Measurements from ENCODE around the gene BAIAP2.

BAIAP2 gene

DNA sequence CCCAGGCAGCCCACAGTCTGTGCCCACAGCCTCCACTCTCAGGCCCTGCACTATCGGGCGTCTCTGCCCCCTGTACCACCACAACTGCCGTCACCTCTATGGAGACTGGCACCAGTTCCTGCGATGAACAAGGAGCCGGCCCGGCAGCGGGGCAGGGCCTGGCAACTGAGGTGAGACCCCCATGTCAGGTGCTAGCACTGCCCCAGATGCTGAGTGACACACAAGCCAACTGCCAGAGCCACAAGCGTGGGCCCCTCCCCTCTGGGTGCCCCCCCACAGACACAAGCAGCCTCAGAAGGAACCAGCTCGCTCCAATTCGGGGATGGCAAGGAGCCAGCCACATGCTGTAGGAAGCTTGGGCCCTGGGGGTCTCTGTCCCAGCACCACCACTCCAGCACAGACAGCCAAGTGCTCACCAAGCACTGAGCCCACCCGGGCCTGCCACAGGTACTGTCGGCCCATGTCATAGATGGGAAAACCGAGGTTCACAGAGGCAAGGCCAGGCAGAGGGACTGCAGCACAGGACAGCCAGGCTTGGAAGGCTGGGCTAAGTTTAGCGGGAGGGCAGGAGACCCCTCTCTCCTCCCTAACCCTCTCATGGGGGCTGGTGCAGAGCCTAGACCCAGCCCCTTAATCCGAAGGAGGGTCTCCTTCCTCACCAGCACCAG, 128.9 kb downstream of the BAIAP2 start:
- DNase-seq = no peak

DNA sequence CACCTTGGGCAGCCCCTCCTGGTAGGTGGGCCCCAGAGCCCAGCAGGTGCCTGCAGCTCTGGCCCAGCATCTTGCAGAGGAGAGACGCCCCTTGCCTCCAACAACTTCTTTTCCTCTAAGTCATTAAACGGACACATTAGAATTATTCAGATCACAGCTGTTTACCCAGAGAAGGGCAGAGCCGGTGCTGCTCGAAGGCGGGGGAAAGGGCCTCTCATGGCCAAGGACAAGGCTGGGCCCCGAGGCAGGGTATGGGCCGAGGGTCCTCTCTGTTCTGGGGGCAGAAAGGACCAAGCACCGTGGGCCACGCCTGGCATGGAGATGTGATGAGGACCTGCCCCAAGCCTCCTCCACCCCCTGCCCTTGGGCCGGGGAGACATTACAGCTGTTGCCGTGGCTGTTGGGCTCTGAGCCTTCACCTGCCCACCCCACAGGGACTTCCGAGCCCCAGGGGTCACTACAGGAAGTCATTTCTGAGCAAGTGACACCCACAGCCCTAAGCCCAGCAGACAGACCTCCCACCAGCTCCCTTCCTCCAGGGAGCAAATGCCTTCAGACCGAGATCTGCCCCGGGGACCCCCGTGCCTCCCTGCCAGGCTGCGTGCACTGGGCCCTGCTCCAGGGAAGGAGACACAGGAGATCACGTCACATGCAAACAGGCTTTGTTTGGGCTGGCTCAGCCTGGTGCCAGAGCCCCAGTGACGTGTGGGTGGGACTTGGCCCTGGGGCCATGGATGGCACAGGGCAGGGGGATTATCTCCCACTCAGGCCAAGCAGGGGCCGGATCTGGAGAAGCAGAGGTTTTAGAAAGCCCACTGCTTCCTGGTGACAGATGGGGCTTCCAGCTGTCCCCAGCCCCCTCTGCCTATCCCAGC, 129.7 kb downstream of the BAIAP2 start:
- DNase-seq = no peak

DNA sequence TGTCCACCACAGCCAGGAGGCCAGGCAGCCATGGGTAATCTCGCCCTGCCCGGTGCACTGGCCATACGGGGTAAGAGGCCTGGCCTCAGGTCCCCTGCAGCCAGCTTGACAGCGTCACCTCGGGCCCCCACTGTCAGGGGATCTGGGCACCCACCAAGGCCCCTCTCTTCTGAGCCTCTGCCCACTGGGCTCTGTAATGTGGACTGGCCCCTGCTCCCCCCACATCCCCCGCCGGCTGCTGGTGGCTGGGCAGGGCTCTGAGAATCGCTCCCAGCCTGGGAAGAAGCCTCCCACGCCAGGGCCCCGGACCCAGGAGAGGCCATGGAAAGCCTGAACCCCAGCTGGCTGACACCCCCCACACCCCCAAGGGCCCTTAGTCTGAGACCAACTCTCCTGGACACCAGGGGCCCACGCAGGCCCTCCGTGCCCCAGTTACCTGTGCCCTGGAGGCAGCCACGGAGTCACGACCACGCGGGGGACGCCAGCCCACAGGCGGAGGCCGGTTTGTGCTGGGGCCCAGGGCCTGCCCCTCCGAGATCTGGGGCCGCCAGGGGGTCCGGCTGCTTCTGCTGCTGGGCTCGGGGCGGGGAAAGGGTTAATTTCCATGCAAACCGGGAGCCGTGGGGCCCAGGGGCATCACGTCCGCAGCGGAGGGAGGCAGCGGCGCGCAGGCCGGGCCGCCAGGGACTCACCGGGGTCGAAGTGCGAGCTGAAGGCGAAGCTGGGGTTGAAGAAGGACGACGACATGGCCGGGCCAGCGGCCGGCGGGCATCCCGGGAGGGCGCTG, 130.5 kb downstream of the BAIAP2 start, which contains the start of gene PVALEF:
PVALEF (plus strand) TSS at position 262 of the 787 bp plus-strand sequence. CDS start 15,720 bp downstream, outside the sequence.
- no peak for DNase-seq

DNA sequence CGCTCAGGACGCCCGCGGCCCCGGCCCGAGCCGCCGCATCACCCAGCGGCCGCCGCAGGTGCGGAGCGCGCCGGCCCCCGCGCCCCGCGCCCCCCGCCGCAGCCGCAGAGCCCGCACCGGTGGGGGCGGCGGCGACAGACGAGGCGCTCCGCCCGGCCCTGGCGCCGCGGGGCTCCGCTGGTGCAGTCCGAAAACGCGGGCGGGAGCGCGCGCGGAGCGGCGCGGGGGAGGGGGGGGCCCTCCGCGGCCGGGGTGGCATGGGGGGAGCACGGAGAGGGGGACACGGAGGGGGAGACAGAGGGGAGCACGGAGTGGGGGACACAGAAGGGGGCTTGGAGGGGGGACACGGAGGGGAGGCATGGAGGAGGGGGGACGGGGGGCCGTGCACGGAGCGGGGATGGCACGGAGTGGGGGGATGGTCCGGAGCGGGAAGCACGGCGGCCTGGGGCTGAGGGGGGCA, 131.1 kb downstream of the BAIAP2 start, which contains the start of gene AATK:
AATK (minus strand) TSS at position 189 of the 460 bp plus-strand sequence. CDS start 229 bp downstream, outside the sequence.
- DNase-seq = no peak
